ENCODE results near the gene CEACAM1.
"Not testable (repeated sequence)": the region's sequence is repeated elsewhere in the genome, so short reads cannot be mapped to it uniquely, and the experiment has no call there.

The CEACAM1 gene

GRCh38 chr19:42528354-42529247 is at the start of gene CEACAM1:
Gene CEACAM1, minus strand, starts transcription at chr19:42528481. Its CDS starts 107 bp downstream, at chr19:42528374.
- peak; percentile 40 for DNase-seq

DNA sequence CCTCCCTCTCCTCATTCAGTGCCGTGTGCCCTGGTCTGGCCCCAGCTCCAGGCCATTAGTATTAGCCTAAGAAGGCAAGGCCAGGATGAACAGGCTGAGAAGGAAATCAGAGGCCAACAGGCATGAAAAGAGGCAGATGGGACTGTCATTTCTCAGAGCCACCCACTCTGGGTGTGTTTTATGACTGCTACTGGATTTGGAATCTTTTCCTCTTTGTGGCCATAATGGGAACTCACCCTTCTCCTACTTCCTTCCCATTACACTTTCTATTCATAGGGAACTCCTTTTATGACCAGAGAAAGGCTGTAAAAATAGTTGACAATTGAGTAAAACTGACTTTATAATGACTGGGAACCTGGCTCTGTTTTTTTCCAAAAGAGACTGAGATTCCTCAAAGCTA is 48.7 kb upstream of the CEACAM1 start:
- DNase-seq: no peak

DNA sequence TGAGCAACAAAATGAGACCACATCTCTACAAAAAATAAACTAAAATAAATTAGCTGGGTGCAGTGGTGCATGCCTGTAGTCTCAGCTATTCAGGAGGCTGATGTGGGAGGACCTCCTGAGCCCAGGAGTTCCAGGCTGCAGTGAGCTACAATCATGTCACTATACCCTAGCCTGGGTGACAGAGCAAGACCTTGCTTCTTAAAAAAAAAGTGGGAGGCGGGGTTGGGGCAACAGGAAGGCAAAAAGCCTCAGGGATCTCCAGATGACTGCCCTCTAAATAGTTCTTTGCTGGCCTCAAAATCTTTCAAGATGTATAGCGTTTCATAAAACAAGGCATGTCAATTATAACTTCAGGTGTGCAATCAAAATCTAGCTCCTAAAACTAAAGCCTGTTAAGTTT is 48.0 kb upstream of the CEACAM1 start:
- no peak for DNase-seq

- no peak for DNase-seq
Observed at GRCh38 chr19:42573642-42574041, 45.4 kb upstream of the CEACAM1 start.

GRCh38 chr19:42571116-42571515 is 42.8 kb upstream of the CEACAM1 start:
- no peak for DNase-seq

DNA sequence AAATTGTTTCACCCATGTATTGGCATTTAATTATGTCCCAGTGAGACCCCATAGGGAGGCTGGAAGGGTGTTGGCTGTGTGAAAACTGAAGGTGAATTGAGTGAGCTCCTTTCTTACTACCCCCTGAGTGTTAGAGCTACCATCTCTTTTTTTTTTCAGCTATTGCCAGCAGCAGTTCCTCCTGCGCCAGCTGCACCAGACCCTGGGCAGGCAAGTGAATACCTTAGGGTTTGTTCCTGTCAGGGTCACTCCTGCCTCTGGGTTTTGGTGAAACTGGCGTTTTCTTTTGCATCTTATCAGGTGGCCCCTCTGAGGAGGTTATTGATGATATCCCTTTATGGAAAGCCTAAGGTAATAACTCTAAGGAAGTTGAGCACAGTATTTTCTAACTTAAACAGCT is 40.9 kb upstream of the CEACAM1 start:
- no peak for DNase-seq

GRCh38 chr19:42568006-42568405 is 39.7 kb upstream of the CEACAM1 start:
- no peak for DNase-seq

DNA sequence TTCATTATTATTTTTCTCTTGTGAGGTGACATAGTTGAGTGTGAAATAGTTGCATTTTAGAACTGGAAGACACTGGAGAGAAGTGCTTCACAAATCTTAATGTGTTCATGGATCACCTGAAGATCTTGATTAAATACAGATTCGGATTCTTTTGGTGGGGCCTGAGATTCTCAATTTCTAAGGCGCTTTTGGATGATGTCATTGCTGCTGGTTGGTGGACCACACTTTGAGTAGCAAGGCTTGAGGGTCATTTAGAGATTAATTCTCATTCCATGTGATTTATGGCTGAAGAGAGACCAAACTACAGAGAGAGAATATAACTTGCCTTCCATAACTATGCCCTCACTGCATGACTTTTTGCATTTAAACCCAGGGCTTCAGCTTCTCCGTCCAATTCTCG is 39.3 kb upstream of the CEACAM1 start:
- DNase-seq: no peak

- DNase-seq: peak; percentile 8
Observed at GRCh38 chr19:42563352-42564210, 35.3 kb upstream of the CEACAM1 start.

- no peak for DNase-seq
Observed at GRCh38 chr19:42561512-42561911, 33.2 kb upstream of the CEACAM1 start.

DNA sequence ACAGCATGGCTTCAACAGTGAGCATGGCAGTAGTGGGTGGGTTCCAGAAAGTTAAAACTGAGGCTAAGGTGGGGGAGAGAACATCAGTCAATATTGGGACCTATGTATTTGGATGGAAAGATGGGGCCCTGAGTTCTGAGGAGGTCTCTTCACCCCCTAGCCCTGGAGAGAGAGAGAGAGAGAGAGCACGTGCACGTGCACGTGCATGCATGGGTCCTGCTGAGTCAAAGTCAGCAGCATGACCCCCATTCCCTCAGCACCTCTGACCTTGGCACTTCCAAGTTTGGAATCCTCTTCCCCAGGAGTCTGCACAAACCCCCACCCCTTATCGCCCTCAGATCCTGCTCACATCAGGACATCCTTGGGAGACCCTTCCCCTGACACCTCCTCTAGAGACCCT is 32.5 kb upstream of the CEACAM1 start:
- DNase-seq: no peak

- no peak for DNase-seq
Observed at GRCh38 chr19:42558450-42559150, 30.3 kb upstream of the CEACAM1 start.

- not testable (repeated sequence) for DNase-seq
Observed at GRCh38 chr19:42557386-42557871, 29.1 kb upstream of the CEACAM1 start.

GRCh38 chr19:42555801-42556200 is 27.5 kb upstream of the CEACAM1 start:
- no peak for DNase-seq

DNA sequence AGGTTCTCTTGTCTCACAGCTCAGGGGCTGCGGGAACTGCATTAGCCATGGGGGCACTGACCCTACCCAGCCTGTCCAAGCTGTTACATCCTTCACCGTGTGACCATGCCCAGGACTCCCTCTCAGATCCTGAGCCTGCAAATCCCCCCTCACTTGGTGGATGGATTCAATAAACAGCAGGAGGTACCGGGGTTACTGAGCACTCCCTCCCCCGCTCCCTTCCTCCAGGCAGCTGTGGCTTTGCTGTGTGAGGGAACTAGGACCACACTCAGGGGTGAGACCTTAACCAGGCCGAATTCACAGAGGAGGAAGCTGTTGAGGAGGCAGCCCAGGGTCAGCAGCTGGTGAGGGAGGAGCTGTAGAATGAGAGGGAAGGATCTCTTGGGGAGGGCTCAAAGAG is 27.0 kb upstream of the CEACAM1 start:
- DNase-seq: no peak

- no peak for DNase-seq
Observed at GRCh38 chr19:42554046-42554575, 25.8 kb upstream of the CEACAM1 start.

DNA sequence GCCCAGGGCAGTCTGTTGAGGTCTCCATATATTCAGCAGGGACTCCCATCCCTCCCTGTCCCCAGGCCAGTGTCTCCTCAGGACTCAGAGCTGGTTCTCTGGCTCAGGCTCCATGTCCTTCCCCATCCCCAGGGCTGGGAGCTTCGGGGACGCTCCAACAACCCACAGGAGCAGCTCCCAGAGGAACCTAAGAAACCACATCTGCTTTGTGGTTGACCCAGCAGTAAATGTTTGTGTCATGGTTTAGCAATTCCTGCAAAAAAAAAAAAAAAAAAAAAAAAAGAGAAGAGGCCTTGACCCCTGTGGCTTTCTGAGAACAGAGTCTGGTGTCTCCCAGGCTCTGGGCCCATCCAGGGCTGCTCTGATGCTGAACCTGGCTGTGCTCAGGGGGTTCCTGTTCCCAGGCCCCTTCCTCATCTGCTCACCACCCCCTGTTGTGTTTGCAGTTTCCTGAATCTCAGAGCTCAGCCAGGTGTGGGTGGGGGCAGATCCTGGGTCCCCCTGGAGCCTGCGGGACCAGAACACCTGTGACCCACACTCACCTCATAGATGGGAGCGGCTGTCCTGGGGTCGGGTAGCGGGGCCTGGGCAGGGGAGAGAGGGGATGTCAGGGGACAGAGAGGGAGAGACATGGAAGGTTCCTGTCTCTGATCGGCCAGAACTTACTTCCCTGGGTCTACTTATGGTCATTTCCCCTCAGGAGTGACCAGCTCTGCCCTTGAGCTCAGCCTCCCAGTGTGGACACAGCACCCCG is 25.2 kb upstream of the CEACAM1 start:
- no peak for DNase-seq

GRCh38 chr19:42552086-42553065 is 24.1 kb upstream of the CEACAM1 start:
- DNase-seq: no peak

DNA sequence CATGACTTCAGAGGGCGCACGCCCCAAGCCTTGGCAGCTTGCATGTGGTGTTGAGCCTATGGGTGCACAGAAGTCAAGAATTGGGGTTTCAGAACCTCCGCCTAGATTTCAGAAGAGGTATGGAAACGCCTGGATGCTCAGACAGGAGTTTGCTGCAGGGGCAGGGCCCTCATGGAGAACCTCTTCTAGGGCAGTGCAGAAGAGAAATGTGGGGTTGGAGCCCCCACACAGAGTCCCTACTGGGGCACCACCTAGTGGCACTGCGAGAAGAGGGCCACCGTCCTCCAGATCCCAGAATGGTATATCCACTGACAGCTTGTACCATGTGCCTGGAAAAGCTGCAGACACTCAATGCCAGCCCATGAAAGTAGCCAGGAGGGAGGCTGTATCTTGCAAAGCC is 22.2 kb upstream of the CEACAM1 start:
- not testable (repeated sequence) for DNase-seq

DNA sequence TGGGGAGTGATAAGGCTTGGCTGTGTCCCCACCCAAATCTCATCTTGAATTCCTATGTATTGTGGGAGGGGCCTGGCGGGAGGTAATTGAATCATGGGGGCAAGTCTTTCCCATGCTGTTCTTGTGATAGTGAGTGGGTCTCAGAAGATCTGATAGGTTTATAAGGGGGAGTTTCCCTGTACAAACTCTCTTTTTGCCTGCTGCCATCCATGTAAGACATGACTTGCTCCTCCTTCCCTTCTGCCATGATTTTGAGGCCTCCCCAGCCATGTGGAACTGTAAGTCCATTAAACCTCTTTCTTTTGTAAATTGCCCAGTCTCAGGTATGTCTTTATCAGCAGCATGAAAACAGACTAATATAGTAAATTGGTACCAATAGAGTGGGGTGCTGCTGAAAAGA is 20.8 kb upstream of the CEACAM1 start:
- DNase-seq: not testable (repeated sequence)

DNA sequence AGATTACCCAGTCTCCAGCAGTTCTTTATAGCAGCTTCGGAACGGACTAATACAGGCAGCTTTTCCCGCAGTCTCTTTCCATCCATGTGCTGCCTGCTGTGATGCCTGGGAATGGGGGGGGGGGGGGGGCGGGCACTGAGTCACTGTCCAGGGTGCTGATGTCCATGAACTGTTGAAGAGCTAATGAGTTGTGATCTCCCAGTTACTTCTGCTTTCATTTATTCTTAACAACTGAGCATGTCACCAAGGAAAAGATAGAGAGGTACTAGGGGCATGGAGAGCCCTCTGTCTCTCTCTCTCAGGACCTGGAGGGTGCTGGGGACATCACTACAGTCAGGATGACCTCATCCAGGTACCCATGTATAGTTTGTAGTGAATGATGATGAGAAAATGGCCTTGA is 20.3 kb upstream of the CEACAM1 start:
- DNase-seq: no peak
